HEK293T (cell line): ENCODE results near the gene TEX2.

Source experiments
- CTCF ChIA-PET: fragments of 350-600 bp; formaldehyde crosslinking; extraction: SDS; loops from one replicate; lab custom pipeline; 2021; ENCODE audit warnings: antibody characterized with exemption, inconsistent platforms; lab: Yijun Ruan, JAX
- POLR2A ChIA-PET: fragments of 350-600 bp; formaldehyde crosslinking; extraction: SDS; loops from one replicate; lab custom pipeline; 2020; ENCODE audit warnings: antibody characterized with exemption, inconsistent platforms; lab: Yijun Ruan, JAX
- DNase-seq: peaks from one replicate; pipeline ENCODE4 v3.0.0; 2012; ENCODE audit warnings: mixed read lengths; ENCODE audit errors: extremely low spot score
- ARNT ChIP-seq: fragments of 450-650 bp; IDR thresholded peaks from 2 replicates; pipeline ENCODE4 v1.6.1; 2017; ENCODE audit warnings: mild to moderate bottlenecking
- BHLHE40 ChIP-seq: fragments of 450-650 bp; IDR thresholded peaks from 2 replicates; pipeline ENCODE4 v1.6.1; 2016; ENCODE audit warnings: mild to moderate bottlenecking, moderate library complexity, borderline replicate concordance
- CTBP1 ChIP-seq: fragments of 450-650 bp; IDR thresholded peaks from 2 replicates; pipeline ENCODE4 v1.6.1; 2016; ENCODE audit warnings: borderline replicate concordance
- ELF4 ChIP-seq: fragments of 450-650 bp; IDR thresholded peaks from 2 replicates; pipeline ENCODE4 v1.6.1; 2017; ENCODE audit warnings: antibody characterized with exemption
- FOXA1 ChIP-seq: fragments of 450-650 bp; IDR thresholded peaks from 2 replicates; pipeline ENCODE4 v1.6.1; 2016; ENCODE audit warnings: mild to moderate bottlenecking
- FOXK2 ChIP-seq: fragments of 450-650 bp; IDR thresholded peaks from 2 replicates; pipeline ENCODE4 v1.6.1; 2016; ENCODE audit warnings: mild to moderate bottlenecking
- FOXM1 ChIP-seq: fragments of 450-650 bp; IDR thresholded peaks from 2 replicates; pipeline ENCODE4 v1.6.1; 2017; ENCODE audit warnings: mild to moderate bottlenecking, borderline replicate concordance
- HDGF ChIP-seq: fragments of 450-650 bp; IDR thresholded peaks from 2 replicates; pipeline ENCODE4 v1.6.1; 2017; ENCODE audit warnings: antibody characterized with exemption, borderline replicate concordance
- L3MBTL2 ChIP-seq: fragments of 450-650 bp; conservative IDR thresholded peaks from 2 replicates; pipeline ENCODE4 v1.6.1; 2016; ENCODE audit warnings: mild to moderate bottlenecking
- LEF1 ChIP-seq: fragments of 450-650 bp; IDR thresholded peaks from 2 replicates; pipeline ENCODE4 v1.6.1; 2017; ENCODE audit warnings: mild to moderate bottlenecking, borderline replicate concordance
- NFRKB ChIP-seq: fragments of 450-650 bp; IDR thresholded peaks from 2 replicates; pipeline ENCODE4 v1.6.1; 2016; ENCODE audit warnings: mild to moderate bottlenecking, moderate library complexity
- SP1 ChIP-seq: fragments of 450-650 bp; IDR thresholded peaks from 2 replicates; pipeline ENCODE4 v1.6.1; 2017
- SUZ12 ChIP-seq: fragments of 450-650 bp; IDR thresholded peaks from 2 replicates; pipeline ENCODE4 v1.6.1; 2016; ENCODE audit warnings: mild to moderate bottlenecking
- TARDBP ChIP-seq: fragments of 450-650 bp; IDR thresholded peaks from 2 replicates; pipeline ENCODE4 v1.6.1; 2016
- ZNF384 ChIP-seq: fragments of 450-650 bp; IDR thresholded peaks from 2 replicates; pipeline ENCODE4 v1.6.1; 2016
- TF ChIP-seq, protein P1 (sequence below): fragments of 450-650 bp; IDR thresholded peaks from 2 replicates; pipeline ENCODE4 v1.6.1; 2016

The TEX2 gene

DNA sequence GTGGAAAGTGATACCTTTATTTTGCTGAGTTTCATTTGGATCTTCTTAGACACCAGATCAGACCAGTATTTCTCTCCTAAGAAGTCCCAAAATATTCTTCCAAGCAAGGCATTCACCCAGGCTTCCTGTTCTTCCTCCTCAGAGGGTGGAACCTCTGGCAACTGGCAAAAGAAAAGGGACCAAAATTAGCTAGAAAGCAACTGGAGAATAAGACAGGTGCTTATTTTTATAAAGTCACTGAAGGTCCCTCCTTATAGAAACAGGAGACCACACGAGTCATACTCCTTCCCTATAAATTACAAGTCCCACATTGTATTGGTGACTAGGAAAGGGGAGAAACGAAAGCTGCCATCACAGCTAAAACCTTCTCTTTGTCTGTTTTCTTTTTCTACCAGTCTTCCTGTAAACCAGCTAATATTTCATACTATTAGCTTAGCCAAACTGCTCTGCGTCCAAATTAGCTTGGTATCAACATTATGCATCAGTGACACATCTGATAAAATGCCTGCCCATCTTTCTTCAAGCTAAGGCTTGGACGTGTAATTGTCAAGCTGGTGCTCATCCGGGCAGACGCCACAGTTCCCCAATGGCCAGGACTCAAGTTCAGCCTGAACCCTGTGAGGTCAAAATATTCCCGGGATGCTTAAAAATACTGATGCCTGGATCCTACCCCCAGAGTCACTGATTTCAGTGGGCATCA is 85.6 kb downstream of the TEX2 start:
- DNase-seq: no peak
- TF ChIP-seq CTBP1: no peak
- no peak for TF ChIP-seq ELF4
- TF ChIP-seq TARDBP: no peak
- no peak for TF ChIP-seq FOXK2
- TF ChIP-seq SUZ12: no peak
- ChIA-PET CTCF (no interaction called here), POLR2A (interaction anchor here (2.6 kb wide), 1 partner anchor 32 kb away, joined by 13 read pairs; no protein-coding TSS in a partner anchor)

DNA sequence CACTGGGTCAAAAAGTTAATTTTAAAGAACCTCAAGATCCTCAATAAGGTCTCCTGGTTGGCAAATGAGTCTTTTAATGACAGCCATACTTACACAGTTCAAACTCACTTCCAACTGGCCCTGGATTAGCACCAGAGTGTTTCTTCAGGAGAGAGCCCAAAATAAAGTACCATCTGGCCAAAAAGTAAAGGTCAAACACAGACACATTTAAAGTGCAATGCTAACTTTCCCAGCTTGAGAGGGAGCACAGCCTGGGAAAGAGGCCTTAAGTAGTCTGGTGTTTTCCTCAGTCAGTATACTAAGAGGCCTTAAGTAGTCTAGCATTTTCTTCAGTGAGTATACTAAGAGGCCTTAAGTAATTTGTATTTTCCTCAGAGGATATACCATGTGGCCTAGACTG is 86.5 kb downstream of the TEX2 start:
- no peak for DNase-seq
- CTCF ChIA-PET: no interaction called here
- no peak for TF ChIP-seq ZNF384
- POLR2A ChIA-PET: interaction anchor here (2.6 kb wide), 1 partner anchor 31 kb away, joined by 13 read pairs; no protein-coding TSS in a partner anchor

DNA sequence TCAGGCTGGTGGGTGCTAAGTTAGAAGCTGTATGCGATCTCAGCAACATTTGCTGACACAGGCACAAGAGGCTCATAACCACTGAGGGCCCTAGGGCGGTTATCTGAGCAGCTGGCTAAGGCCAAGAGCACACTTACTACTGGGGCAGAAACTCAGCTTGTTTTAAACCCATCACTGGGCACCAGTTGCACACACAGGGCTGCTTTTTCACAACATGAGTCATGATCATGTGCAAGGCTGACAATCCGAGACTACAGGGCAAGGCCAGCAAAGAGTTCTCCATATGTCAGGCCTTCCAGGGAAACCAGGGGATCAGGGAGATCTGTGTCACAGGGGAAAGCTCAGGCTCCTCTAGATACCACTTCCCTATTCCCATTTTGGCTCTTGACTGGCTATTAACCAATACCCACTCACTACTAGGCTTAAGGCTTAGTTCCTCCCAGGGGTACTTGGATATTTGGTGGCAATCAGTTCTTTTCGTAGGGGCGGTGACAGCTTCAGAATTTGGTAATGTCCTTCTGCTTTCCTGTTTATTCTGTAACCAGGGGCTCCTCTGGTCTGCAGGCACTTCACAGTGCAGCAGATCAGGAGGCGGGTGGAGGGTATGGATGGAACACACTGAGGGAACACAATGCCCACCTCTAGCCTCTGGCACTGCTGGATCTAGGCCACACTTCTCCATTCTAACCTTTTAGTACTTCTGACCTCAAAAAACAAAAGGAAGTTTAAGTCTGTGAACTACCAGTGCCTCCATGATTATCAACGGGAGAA is 88.2 kb downstream of the TEX2 start:
- TF ChIP-seq FOXA1 (no peak), L3MBTL2 (no peak), FOXK2 (no peak), FOXM1 (no peak), CTBP1 (no peak), ZNF384 (no peak), NFRKB (no peak), ARNT (no peak), HDGF (no peak), TARDBP (no peak), ELF4 (no peak), BHLHE40 (no peak), LEF1 (no peak), SP1 (no peak), SUZ12 (no peak)
- TF ChIP-seq, protein P1, sequence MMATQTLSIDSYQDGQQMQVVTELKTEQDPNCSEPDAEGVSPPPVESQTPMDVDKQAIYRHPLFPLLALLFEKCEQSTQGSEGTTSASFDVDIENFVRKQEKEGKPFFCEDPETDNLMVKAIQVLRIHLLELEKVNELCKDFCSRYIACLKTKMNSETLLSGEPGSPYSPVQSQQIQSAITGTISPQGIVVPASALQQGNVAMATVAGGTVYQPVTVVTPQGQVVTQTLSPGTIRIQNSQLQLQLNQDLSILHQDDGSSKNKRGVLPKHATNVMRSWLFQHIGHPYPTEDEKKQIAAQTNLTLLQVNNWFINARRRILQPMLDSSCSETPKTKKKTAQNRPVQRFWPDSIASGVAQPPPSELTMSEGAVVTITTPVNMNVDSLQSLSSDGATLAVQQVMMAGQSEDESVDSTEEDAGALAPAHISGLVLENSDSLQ: no peak
- ChIA-PET POLR2A (no interaction called here), CTCF (no interaction called here)
- DNase-seq: no peak

DNA sequence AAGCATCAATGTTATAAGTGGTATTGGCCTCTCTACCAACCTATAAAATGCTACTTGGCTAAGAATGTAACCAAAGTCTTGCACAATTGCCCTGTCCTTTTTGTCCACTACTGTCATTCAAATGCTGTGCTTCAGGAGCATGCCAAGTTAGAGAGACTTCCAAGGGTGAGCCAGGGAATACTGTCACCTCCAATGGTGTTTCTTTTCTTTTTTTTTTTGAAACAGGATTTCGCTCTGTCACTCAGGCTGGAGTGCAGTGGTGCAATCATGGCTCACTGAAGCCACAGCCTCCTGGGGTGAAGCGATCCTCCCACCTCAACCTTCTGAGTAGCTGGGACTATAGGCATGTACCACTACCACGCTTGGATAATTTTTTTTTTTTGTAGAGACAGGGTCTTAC is 89.4 kb downstream of the TEX2 start:
- POLR2A ChIA-PET: no interaction called here
- no peak for DNase-seq
- CTCF ChIA-PET: no interaction called here
- TF ChIP-seq FOXA1: no peak
- TF ChIP-seq SP1: no peak
- no peak for TF ChIP-seq ARNT
- no peak for TF ChIP-seq ELF4
- TF ChIP-seq, protein P1: no peak
- no peak for TF ChIP-seq LEF1
- no peak for TF ChIP-seq FOXM1
- no peak for TF ChIP-seq L3MBTL2
- no peak for TF ChIP-seq CTBP1

DNA sequence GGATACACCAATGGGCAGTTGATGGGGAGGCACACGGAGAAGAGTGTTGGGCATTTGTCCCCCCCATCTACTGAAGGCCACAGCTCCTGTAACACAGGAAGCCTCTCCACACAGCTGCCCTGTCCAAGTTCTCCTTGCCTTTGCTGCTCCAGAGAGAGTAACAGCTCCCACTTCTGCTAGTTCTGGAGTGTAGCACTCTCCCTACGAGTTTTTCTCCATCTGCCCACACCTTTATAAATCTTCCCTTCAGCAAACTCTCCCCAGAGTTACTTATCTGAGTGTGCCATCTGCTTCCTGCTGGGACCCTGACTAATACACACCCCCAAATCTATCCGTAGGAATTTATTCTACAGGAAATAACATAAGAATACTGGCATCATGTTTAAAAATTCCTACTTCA is 90.5 kb downstream of the TEX2 start:
- ChIA-PET POLR2A (no interaction called here), CTCF (no interaction called here)
- no peak for DNase-seq
- TF ChIP-seq L3MBTL2: no peak
- TF ChIP-seq FOXM1: no peak
- TF ChIP-seq FOXA1: no peak
- no peak for TF ChIP-seq BHLHE40

DNA sequence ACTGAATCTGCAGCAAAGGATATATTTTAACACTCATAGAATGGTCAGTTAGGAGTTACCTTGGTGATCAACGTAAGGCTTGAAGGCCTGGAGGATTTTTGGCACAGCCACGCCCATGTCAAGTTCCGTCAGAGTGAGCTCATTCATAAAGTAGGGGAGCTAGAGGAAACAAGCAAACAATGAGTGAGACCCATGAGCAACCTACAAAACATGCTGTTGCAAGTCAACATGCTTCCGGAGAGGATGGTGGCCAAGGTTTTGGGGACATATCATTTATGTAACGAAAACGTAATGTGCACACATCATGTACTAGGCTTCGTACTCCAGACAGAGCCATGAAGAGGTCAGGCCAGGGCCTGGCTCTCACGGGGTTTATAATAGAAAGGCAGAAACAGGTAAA is 92.0 kb downstream of the TEX2 start:
- POLR2A ChIA-PET: no interaction called here
- no peak for TF ChIP-seq HDGF
- no peak for TF ChIP-seq FOXA1
- no peak for TF ChIP-seq TARDBP
- no peak for TF ChIP-seq L3MBTL2
- TF ChIP-seq BHLHE40: no peak
- no peak for TF ChIP-seq FOXM1
- TF ChIP-seq, protein P1: no peak
- TF ChIP-seq LEF1: no peak
- TF ChIP-seq ZNF384: no peak
- TF ChIP-seq CTBP1: no peak
- TF ChIP-seq SUZ12: no peak
- TF ChIP-seq ARNT: no peak
- TF ChIP-seq ELF4: no peak
- TF ChIP-seq NFRKB: no peak
- no peak for TF ChIP-seq SP1
- no peak for TF ChIP-seq FOXK2
- CTCF ChIA-PET: no interaction called here
- no peak for DNase-seq
